ENCODE results near the gene SHMT1. TPM values are rescaled to one million over a fixed set of nuclear protein-coding genes. Genes with fewer than 3 reads are reported as not detected.
"Not testable (repeated sequence)": the region's sequence is repeated elsewhere in the genome, so short reads cannot be mapped to it uniquely, and the experiment has no call there.

Gene SHMT1
- total RNA-seq, 2 experiments from 2014 or later: 49.2 to 49.9 TPM

DNA sequence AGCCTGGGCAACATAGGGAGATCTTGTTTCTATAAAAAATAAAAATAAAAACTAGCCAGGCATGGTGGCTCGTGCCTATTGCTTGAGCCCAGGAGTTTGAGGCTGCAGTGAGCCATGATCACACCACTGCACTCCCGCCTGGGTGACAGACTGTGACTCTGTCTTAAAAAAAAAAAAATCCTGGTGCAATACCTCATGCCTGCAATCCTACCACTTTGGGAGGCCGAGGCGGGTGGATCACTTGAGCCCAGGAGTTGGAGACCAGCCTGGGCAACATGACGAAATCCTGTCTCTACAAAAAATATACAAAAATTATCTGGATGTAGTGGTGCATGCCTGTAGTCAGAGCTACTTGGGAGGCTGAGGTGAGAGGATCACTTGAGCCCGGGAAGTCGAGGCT is 20.9 kb upstream of the SHMT1 start:
- POLR2A ChIA-PET; H3K36me3 Mint-ChIP-seq; H3K27ac Mint-ChIP-seq; H3K4me3 Mint-ChIP-seq; H3K9me3 Mint-ChIP-seq; H3K27me3 Mint-ChIP-seq; CTCF ChIA-PET; DNase-seq; intact Hi-C loops (cut with micrococcal nuclease); H3K4me1 Mint-ChIP-seq (ENCODE audit: low read depth): not testable (repeated sequence)

DNA sequence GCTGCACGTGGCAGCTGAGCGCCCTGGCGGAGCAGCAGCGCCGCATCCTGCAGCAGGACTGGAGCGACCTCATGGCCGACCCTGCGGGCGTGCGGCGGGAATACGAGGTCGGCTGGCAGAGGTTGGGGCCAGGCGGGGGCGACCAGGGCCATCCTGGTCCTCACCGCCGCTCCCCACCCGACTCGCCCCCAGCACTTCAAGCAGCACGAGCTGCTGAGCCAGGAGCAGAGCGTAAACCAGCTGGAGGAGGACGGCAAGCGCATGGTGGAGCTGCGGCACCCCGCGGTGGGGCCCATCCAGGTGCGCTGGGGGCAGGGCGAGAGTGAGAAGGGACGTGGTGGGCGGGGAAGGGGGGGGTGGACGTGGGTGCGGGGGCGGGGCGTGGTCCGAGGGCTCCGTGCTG is 19.7 kb upstream of the SHMT1 start:
- H3K4me1 Mint-ChIP-seq (ENCODE audit: low read depth); CTCF ChIA-PET; POLR2A ChIA-PET; H3K9me3 Mint-ChIP-seq; H3K27me3 Mint-ChIP-seq; intact Hi-C loops (cut with micrococcal nuclease); H3K27ac Mint-ChIP-seq; H3K4me3 Mint-ChIP-seq; H3K36me3 Mint-ChIP-seq: not testable (repeated sequence)
- DNase-seq: peak; percentile 33

DNA sequence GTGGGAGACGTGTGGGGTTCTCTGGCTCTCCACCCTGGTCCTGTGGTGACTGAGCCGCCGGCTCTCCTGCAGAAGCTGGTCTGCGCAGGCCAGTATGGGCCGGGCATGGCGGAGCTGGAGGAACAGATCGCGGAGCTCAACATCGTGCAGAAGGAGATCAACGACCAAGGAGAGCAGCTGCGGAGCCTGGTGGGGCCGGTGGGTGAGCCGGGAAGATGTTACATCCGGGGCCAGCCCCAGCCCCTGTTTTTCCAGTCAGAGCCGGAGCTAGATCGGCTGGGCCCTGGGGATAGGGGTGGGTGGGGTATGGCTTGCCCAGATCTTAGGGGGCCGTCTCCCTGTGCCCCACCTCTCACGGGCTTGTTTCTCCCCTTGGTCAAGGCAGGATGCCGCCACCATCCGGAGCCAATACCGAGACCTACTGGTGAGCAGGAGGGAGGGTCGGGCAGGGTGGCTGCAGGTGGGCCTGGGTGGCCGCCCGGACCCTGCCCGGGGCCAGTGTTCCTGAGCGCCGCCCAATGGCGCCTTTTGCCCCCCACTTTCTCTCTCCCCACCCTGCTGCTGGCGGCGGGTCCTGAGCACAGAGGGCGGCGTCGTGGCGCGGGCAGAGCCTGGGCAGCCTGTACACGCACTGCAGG is 19.2 kb upstream of the SHMT1 start:
- POLR2A ChIA-PET: no interaction called here
- no peak for DNase-seq
- H3K9me3 Mint-ChIP-seq: no peaks in the 10 kb centered on the region
- CTCF ChIA-PET: no interaction called here
- intact Hi-C loops (cut with micrococcal nuclease): no loop called here
- H3K27ac Mint-ChIP-seq: no peak overlapping the region
- H3K27me3 Mint-ChIP-seq: peaks cover 8% of the 10 kb centered on the region
- H3K36me3 Mint-ChIP-seq: no peaks in the 10 kb centered on the region
- no peak overlapping the region for H3K4me3 Mint-ChIP-seq
- H3K4me1 Mint-ChIP-seq (ENCODE audit: low read depth): no peaks in the 10 kb centered on the region

DNA sequence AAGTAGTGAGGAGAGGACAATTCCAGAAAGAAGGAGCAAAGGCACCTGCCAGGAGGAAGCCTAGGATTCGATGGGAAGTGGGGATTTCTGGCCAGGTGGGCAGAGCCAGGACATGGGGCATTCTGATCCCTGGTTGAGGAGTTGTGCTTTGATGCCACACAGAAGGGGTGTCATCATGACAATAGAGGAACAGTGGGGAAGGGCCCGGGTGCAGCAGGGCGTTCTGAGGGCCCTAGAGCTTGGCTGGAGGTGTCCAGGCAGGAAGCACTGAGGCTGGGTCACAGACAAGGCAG is 18.5 kb upstream of the SHMT1 start:
- Mint-ChIP-seq H3K4me3 (no peak overlapping the region), H3K27ac (no peak overlapping the region), H3K36me3 (no peaks in the 10 kb centered on the region), H3K4me1 (ENCODE audit: low read depth) (no peaks in the 10 kb centered on the region), H3K27me3 (peaks cover 8% of the 10 kb centered on the region), H3K9me3 (no peaks in the 10 kb centered on the region)
- intact Hi-C loops (cut with micrococcal nuclease): no loop called here
- DNase-seq: no peak
- CTCF ChIA-PET: no interaction called here
- POLR2A ChIA-PET: no interaction called here

DNA sequence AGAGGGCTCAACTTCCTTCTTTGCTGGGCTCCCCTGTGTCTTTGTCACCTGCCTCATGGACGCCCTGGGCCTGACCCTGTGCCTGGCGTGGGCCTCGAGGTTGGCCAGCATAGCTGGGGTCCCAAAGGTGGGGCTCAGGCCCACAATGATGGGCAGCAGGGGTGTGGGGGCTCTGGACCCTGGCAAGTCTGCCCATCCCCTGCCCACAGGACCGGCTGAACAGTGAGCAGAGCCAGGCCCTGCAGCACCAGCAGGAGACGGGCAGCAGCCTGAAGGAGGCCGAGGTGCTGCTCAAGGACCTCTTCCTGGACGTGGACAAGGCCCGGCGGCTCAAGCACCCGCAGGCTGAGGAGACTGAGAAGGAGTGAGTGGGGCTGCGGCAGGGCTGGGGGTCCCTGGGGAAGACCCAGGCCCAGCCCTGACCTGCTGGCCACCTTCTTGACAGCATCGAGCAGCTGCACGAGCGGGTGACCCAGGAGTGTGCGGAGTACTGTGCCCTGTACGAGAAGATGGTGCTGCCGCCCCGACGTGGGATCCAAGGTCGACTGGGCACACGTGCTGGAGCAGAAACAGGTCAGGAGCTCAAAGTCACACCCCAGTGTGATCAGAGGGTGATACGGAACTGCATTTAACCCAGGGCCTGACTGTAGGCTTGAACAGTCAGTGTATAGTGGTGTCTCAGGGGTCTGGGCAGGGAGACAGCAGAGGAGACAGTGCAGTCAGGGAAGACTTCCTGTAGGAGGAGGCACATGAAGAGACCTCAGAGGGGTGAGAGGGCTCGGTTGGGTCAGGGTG is 18.0 kb upstream of the SHMT1 start:
- Mint-ChIP-seq H3K4me3 (no peak overlapping the region), H3K27ac (no peak overlapping the region), H3K9me3 (no peaks in the 10 kb centered on the region), H3K27me3 (peaks cover 8% of the 10 kb centered on the region), H3K4me1 (ENCODE audit: low read depth) (no peaks in the 10 kb centered on the region), H3K36me3 (no peaks in the 10 kb centered on the region)
- intact Hi-C loops (cut with micrococcal nuclease): no loop called here
- ChIA-PET POLR2A (no interaction called here), CTCF (no interaction called here)
- DNase-seq: no peak

DNA sequence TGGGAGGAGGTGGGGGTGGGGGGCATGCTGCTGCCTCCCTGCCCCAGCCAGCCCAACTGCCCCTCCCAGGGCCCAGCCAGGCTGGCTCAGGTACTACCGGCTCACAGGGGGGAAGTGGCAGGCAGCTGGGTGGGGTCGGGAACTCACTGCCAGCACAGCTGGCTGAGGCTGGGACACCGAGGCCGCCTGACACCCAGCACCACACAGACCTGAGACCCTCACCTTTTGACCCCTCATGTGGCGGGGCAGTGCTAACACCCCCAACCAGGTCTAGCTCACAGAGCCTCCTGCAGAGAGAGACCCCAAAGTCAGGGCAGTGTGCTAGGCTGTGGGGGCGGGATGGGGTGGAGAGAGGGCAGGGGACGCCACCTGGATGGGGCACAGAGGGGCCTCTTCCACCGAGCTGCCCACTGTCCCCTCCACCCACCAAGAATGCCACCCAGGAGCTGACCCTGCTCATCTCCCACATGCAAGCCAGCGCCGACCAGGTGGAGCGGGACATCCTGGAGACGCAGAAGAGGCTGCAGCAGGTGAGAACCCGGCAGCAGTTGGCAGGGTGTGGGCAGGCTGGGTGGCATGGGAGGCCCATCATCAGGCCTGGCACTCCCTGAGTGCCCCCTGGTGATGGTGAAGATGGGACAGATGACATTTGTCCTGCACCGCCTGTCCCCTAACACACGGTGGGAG is 17.3 kb upstream of the SHMT1 start:
- Mint-ChIP-seq H3K27me3 (peaks cover 8% of the 10 kb centered on the region), H3K36me3 (no peaks in the 10 kb centered on the region), H3K9me3 (no peaks in the 10 kb centered on the region), H3K4me3 (no peak overlapping the region), H3K27ac (no peak overlapping the region), H3K4me1 (ENCODE audit: low read depth) (no peaks in the 10 kb centered on the region)
- no peak for DNase-seq
- intact Hi-C loops (cut with micrococcal nuclease): no loop called here
- ChIA-PET POLR2A (no interaction called here), CTCF (no interaction called here)

DNA sequence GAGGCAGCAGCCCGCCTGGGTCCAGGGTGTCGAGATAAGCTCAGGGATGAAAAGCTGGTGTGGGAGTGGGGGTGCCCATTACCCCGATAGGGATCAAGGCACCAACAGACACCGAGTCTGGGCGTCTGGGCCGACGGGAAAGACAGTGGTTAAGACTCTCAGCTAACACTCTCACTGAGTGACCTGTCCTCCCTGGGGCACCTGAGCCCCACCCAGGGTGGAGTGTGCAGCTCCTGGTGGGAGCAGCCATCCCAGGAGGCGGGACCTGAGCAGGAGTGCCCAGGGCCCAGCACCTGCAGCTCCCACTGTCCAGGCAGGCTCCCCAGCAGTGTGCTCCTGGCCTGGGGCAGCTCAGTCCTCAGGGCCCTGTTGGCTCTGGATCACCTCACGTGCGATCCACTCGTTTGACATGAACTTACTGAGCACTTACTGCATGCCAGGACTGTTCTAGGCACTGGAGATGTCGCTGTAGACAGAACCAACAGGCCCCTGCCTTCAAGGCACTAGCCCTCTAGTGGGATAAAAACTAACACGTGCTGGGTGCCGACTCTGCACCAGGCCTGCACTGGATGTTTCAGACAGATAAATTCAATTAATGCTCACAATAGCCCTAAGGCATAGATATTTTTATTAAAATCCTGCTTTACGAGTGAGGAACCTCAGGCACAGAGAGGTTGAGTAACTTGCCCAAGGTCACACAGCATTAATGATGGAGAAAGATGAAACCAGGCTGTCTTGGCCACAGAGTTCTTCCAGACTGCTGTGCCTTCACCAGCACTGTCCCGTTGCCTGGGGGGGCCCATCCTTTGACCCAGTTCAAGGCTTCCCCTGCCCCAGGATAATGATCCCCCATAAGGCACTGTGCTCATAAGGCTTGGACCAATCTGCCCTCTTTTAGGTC is 16.1 kb upstream of the SHMT1 start:
- POLR2A ChIA-PET: no interaction called here

DNA sequence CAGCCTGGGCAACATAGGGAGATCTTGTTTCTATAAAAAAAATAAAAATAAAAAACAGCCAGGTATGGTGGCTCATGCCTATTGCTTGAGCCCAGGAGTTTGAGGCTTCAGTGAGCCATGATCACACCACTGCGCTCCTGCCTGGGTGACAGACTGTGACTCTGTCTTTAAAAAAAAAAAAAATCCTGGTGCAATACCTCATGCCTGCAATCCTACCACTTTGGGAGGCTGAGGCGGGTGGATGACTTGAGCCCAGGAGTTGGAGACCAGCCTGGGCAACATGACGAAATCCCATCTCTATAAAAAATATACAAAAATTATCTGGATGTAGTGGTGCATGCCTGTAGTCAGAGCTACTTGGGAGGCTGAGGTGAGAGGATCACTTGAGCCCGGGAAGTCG is 15.3 kb upstream of the SHMT1 start:
- POLR2A ChIA-PET; H3K27ac Mint-ChIP-seq; H3K36me3 Mint-ChIP-seq; H3K4me3 Mint-ChIP-seq; H3K4me1 Mint-ChIP-seq (ENCODE audit: low read depth); intact Hi-C loops (cut with micrococcal nuclease); H3K27me3 Mint-ChIP-seq; DNase-seq; H3K9me3 Mint-ChIP-seq; CTCF ChIA-PET: not testable (repeated sequence)

More for the DNA sequence above, 16.1 kb upstream of the SHMT1 start:
- Mint-ChIP-seq H3K27me3 (peaks cover 8% of the 10 kb centered on the region), H3K4me3 (no peak overlapping the region), H3K4me1 (ENCODE audit: low read depth) (no peaks in the 10 kb centered on the region), H3K9me3 (no peaks in the 10 kb centered on the region), H3K36me3 (no peaks in the 10 kb centered on the region), H3K27ac (no peak overlapping the region)
- intact Hi-C loops (cut with micrococcal nuclease): no loop called here
- CTCF ChIA-PET: no interaction called here
- DNase-seq: no peak

DNA sequence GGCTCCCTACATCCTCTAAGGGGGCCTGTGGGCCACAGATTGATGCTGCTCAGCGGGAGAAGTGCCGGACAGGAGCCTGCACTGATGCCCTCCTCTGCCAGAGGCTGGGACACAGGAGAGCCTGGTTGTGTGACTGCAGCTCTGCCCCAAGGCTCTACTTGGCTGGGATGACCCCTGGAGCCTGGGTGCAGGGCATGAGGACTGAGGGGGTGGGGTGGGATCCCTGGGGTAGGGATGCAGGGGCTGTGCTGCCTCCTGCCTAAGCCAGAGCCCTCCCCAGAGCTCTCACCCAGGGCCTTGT is 14.8 kb upstream of the SHMT1 start:
- H3K9me3 Mint-ChIP-seq: no peaks in the 10 kb centered on the region
- intact Hi-C loops (cut with micrococcal nuclease): no loop called here
- no peak for DNase-seq
- no peaks in the 10 kb centered on the region for H3K36me3 Mint-ChIP-seq
- no peak overlapping the region for H3K4me3 Mint-ChIP-seq
- ChIA-PET POLR2A (no interaction called here), CTCF (no interaction called here)
- no peaks in the 10 kb centered on the region for H3K4me1 Mint-ChIP-seq (ENCODE audit: low read depth)
- H3K27ac Mint-ChIP-seq: no peak overlapping the region
- peaks cover 8% of the 10 kb centered on the region for H3K27me3 Mint-ChIP-seq

DNA sequence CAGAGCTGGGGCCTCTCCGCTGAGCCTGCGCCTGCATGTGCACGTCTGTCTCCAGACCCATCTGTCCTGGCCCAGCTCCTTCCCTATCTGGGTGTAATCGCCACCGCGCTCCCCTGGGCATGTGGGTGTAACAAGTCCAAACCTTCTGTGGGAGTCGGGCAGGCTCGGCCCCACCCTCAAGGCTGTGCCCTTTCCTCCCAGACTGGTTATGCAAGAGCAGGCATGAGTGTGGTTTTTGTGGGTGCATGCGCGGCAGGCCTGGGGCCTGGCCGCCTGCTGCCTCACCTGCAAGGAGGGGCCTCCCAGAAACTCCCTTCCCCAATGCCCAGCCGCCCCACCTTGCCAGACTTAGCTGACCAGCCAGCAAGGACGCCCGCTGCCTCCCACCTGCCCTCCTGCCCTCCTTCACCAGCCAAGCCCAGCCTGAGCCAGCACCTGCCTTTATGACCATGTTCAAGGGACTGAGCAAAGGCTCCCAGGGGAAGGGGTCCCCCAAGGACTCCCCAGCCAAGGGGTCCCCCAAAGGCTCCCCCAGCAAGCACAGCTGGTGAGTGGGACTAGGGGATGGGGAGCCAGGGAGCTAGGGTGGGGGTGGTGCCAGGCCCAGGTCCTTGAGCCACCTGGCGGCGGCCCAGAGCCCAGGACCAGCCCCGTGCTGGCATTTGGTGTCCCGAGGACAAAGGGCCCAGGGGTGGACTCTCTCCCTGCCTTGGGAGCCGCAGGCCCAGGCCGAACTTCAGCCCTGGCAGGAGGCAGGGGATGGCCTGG is 14.3 kb upstream of the SHMT1 start, which contains the start of gene EVPLL:
EVPLL (plus strand) TSS at position 342 of the 768 bp plus-strand sequence. CDS start 3,160 bp downstream, outside the sequence.
- CTCF ChIA-PET: no interaction called here
- H3K36me3 Mint-ChIP-seq: no peaks in the 10 kb centered on the region

DNA sequence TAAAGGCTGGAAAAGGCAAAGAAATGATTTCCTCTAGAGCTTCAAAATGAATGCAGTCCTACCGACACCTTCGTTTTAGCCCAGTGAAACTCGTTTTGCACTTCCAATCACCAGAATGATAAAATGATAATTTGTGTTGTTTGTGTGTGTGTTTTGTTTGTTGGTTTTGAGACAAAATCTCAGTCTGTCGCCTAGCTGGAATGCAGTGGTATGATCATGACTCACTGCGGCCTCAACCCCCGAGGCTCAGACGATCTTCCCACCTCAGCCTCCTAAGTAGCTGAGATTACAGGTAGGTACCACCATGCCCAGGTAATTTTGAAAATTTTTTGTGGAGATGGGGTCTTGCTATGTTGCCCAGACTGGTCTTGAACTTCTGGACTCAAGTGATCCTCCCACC is 10.9 kb upstream of the SHMT1 start:
- CTCF ChIA-PET: no interaction called here
- no peak overlapping the region for H3K27ac Mint-ChIP-seq
- POLR2A ChIA-PET: no interaction called here
- peaks cover 14% of the 10 kb centered on the region for H3K4me1 Mint-ChIP-seq (ENCODE audit: low read depth)
- H3K9me3 Mint-ChIP-seq: no peaks in the 10 kb centered on the region
- intact Hi-C loops (cut with micrococcal nuclease): no loop called here
- H3K36me3 Mint-ChIP-seq: no peaks in the 10 kb centered on the region
- DNase-seq: no peak
- H3K4me3 Mint-ChIP-seq: no peak overlapping the region
- H3K27me3 Mint-ChIP-seq: peaks cover 14% of the 10 kb centered on the region

More for the DNA sequence above, 14.3 kb upstream of the SHMT1 start, which contains the start of gene EVPLL:
- Mint-ChIP-seq H3K27ac (no peak within 1 kb of the TSS), H3K4me3 (no peak within 1 kb of the TSS), H3K9me3 (no peaks in the 10 kb centered on the region), H3K27me3 (peaks cover 8% of the 10 kb centered on the region), H3K4me1 (ENCODE audit: low read depth) (no peaks in the 10 kb centered on the region)
- intact Hi-C loops (cut with micrococcal nuclease): no loop called here
- no peak for DNase-seq
- POLR2A ChIA-PET: no interaction called here

DNA sequence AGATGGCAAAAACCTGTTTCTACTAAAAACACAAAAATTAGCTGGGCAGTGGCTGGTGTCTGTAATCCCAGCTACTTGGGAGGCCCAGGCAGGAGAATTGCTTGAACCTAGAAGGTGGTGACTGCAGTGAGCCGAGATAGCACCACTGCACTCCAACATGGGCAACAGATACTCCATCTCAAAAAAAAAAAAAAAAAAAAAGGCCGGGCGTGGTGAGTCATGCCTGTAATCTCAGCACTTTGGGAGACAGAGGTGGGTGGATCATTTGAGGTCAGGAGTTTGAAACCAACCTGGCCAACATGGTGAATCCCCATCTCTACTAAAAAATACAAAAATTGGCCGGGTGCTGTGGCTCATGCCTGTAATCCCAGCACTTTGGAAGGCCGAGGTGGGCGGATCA is 9.8 kb upstream of the SHMT1 start:
- CTCF ChIA-PET: not testable (repeated sequence)

More for the DNA sequence above, 9.8 kb upstream of the SHMT1 start:
- POLR2A ChIA-PET; H3K4me3 Mint-ChIP-seq; H3K36me3 Mint-ChIP-seq; H3K9me3 Mint-ChIP-seq; H3K27ac Mint-ChIP-seq; intact Hi-C loops (cut with micrococcal nuclease): not testable (repeated sequence)
- DNase-seq: peak; percentile 53
- Mint-ChIP-seq H3K27me3 (peaks cover 14% of the 10 kb centered on the region), H3K4me1 (ENCODE audit: low read depth) (peaks cover 14% of the 10 kb centered on the region)

Measured in activated CD4-positive, alpha-beta memory T cell treated with anti-CD3 and anti-CD28 coated beads for 36 hours (primary cell).